NCI-H187 treated with DMSO at 0.1 percent for 48 hours (cell line): ENCODE measurements around the gene SYCE1L.
"Not testable (repeated sequence)": the region's sequence is repeated elsewhere in the genome, so short reads cannot be mapped to it uniquely, and the experiment has no call there.

Experiments used
- DNase-seq: peaks from one replicate; lab custom pipeline; 2025; lab: John Stamatoyannopoulos, UW

The SYCE1L gene

GRCh38 chr16:77197747-77198146 is 1.5 kb upstream of the SYCE1L start:
- no peak for DNase-seq

- DNase-seq = no peak
Observed at GRCh38 chr16:77206533-77206932, 7.3 kb downstream of the SYCE1L start.

GRCh38 chr16:77207030-77207429 is 7.8 kb downstream of the SYCE1L start:
- DNase-seq = no peak

- no peak for DNase-seq
Observed at GRCh38 chr16:77208382-77208781, 9.2 kb downstream of the SYCE1L start.

- no peak for DNase-seq
Observed at GRCh38 chr16:77211880-77212740, 12.9 kb downstream of the SYCE1L start.

GRCh38 chr16:77212741-77213541 is 13.7 kb downstream of the SYCE1L start:
- no peak for DNase-seq

- DNase-seq = no peak
Observed at GRCh38 chr16:77213542-77214106, 14.4 kb downstream of the SYCE1L start.

- DNase-seq = no peak
Observed at GRCh38 chr16:77214411-77215138, 15.4 kb downstream of the SYCE1L start.

GRCh38 chr16:77219437-77219836 is 20.2 kb downstream of the SYCE1L start:
- no peak for DNase-seq

- no peak for DNase-seq
Observed at GRCh38 chr16:77220427-77220826, 21.2 kb downstream of the SYCE1L start.

GRCh38 chr16:77221482-77221881 is 22.3 kb downstream of the SYCE1L start:
- no peak for DNase-seq

- DNase-seq = no peak
Observed at GRCh38 chr16:77223184-77223583, 24.0 kb downstream of the SYCE1L start.

GRCh38 chr16:77225182-77225581 is 26.0 kb downstream of the SYCE1L start:
- DNase-seq = no peak

GRCh38 chr16:77227745-77228144 is 28.5 kb downstream of the SYCE1L start:
- no peak for DNase-seq

- no peak for DNase-seq
Observed at GRCh38 chr16:77231047-77231446, 31.8 kb downstream of the SYCE1L start.

- no peak for DNase-seq
Observed at GRCh38 chr16:77233799-77234519, 34.8 kb downstream of the SYCE1L start.

- DNase-seq = no peak
Observed at GRCh38 chr16:77234611-77235010, 35.4 kb downstream of the SYCE1L start.

- no peak for DNase-seq
Observed at GRCh38 chr16:77236063-77236511, 36.9 kb downstream of the SYCE1L start.

GRCh38 chr16:77238593-77238992 is 39.4 kb downstream of the SYCE1L start:
- DNase-seq = peak; percentile 26

- not testable (repeated sequence) for DNase-seq
Observed at GRCh38 chr16:77242471-77242870, 43.3 kb downstream of the SYCE1L start.

- DNase-seq = no peak
Observed at GRCh38 chr16:77246150-77246549, 46.9 kb downstream of the SYCE1L start.
